ENCODE results near the gene NELFA.

NELFA gene

DNA sequence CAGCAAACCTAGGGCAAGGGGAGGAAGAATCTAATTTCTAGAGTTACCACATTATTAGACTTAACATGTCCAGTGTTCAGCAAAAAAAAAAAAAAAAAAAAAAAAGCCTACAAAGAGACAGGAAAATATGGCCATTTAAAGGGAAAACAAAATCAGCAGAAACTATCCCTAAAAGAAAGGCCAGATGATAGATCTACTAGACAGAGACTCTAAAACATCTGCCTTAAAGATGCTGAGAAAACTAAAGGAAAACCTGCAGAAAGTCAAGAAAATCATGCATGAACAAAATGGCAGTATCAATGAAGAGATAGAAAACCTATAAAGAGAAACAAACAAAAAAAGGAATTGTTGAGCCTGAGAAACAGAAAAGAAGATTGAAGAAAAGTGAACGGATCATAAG, 43.8 kb downstream of the NELFA start:
- no peak for DNase-seq (ENCODE audit: low spot score)

DNA sequence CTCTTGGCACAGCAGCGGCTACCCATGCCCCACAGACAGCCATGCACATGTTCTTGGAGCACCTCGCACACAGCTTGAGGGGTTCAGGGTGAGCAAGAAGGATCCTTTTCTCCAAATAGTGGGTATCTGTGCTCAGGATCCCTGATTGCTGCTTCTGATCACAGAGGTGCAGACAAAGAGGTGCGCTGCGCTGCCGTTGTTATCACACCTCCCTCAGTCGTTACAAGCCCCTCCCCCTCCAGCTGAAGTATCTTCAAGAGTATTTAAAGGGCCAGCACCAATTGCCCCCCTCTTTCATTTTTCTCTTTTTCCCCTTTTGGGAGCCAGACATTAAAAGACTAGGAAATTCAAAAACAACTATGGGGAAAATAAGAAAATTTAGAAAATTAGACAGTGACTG, 44.3 kb downstream of the NELFA start:
- DNase-seq (ENCODE audit: low spot score): no peak

- DNase-seq (ENCODE audit: low spot score): no peak
These were observed 45.8 kb downstream of the NELFA start for GRCh38 chr4:1962980-1963379.

GRCh38 chr4:1961563-1961962, 47.2 kb downstream of the NELFA start:
- DNase-seq (ENCODE audit: low spot score): no peak

DNA sequence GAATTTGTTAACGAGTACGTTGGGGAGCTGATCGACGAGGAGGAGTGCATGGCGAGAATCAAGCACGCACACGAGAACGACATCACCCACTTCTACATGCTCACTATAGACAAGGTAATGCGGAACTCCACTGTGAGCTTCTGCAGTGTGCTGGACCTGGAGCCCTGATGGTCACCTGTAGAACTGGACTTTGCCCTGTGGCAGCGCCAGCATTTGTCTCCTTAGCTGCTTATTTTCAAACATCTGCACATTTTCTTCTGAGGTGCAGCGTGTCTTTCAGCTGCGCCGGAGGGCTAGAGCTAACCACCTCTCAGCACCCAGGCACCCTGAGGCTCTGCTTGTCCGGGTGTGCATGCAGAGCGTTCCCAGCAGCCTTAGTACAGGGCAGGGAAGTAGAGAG, 47.7 kb downstream of the NELFA start:
- no peak for DNase-seq (ENCODE audit: low spot score)

- no peak for DNase-seq (ENCODE audit: low spot score)
These were observed 48.5 kb downstream of the NELFA start for GRCh38 chr4:1960170-1960825.

DNA sequence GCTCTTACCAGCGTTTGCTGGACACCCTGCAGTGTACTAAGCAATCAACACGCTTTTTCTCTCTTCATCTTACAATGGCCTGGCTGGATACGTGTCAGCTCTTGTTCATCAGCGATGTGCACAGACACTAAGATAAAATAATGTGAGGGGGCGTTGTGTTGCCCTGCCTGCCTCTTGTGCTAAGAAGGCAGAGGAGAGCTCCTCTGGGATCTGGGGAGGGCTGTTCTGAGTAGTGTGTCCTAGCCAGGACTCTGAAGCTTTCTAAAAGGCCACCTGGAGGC, 49.7 kb downstream of the NELFA start:
- no peak for DNase-seq (ENCODE audit: low spot score)

GRCh38 chr4:1958276-1959103, 50.3 kb downstream of the NELFA start:
- no peak for DNase-seq (ENCODE audit: low spot score)

DNA sequence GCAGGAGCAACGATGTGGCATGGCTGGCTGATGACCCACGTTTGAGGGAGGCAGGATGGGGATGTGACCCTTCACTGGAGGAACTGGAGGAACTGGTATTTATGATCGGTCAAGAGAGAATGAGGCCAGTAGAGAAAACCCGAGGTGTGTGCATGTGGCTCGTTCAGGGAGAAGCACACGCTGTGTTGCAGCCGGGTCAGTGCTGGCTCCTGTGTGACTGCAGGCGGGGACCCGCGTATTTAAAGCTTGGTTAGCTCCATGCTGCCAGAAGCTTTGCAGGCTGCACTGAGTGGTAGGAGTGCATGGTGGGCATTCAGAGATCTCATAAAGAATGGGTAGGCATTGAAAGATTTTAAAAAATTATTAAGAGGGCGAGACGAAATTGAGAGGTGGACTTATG, 52.1 kb downstream of the NELFA start:
- DNase-seq (ENCODE audit: low spot score): no peak

DNA sequence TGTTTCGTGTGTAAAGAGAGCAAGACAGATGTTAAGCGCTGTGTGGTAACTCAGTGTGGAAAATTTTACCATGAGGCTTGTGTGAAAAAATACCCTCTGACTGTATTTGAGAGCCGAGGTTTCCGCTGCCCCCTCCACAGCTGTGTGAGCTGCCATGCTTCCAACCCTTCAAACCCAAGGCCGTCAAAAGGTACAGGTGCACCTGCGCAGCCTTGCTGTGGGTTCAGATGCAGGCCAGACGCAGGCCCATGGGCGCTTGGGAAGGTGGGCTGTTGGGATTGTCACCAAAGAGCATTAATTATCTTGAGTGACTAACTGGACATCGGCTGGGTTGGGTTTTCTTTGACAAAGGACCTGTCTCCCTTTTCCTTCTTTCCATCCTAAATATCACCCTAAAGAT, 55.4 kb downstream of the NELFA start:
- DNase-seq (ENCODE audit: low spot score): no peak

DNA sequence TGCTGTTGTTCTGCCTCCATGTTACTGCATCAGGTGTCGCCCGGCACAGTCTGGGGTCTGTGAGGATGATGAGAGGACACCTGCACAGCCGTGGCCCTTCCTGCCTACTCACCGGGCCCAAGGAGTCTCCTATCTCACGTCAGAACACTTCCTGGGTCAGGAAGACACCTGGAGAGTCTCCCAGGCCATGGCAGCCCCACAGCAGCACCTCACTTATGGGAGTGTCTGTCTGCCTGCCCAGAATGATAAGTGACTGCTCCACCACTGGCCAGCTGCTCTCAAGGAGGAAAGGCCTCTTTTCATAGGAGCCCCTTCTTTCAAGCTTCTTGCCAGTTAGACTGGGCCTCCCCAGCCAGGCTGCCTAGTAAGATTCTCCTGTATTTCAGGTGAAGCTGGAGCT, 56.1 kb downstream of the NELFA start:
- DNase-seq (ENCODE audit: low spot score): no peak

DNA sequence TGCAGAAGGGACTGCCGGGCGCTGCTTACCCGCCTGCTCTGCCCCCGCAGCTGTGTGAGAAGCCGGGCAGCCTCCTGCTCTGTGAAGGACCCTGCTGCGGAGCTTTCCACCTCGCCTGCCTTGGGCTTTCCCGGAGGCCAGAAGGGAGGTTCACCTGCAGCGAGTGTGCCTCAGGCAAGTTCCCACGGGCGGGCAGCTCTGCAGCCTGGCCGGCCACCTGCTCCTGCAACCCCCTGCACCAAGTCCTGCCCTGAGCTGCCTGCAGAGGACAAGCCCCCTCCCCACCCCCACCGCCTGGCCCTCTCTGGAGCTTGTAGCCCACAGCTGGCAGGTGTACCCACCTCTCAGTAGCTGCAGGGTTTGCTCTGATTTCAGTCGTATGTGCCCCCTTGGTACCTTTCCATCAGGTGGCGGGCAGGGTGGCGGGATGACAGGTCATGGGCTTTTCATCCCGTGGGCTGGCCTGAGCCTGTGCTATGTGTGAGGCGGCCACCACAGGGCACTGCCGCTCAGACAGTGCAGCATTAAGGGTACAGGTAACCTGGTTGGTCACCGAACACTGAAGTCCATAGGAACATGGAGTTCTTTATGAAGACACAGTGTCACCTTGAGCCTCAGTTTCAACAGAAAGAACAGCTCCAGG, 56.6 kb downstream of the NELFA start:
- no peak for DNase-seq (ENCODE audit: low spot score)

GRCh38 chr4:1950369-1950768, 58.4 kb downstream of the NELFA start:
- DNase-seq (ENCODE audit: low spot score): no peak

DNA sequence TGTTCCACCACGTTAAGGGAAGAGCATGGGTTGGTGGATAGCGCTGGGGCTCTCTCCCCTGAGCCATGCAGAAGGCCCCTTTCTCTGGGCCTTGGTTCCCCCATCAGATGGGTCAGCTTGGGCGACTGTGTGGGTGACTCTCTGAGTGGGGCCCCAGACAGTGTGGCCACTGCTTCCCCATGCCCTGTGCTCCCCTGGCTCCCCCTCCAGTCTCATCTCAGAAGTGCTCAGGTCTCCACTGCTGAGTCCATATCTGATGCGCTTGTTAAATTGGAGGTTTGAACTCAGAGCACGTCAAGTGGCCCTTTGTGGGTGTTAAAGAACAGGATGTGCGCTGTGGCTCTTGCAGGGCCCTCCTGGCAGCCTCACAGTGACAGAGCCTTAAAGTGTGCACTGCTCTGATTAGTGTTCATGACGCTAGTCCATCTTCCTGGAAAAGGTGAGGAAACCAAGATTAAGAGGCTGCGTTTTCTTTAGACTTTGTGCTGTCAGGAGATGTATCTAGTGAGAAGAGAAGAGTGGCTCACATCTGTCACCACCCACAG, 59.8 kb downstream of the NELFA start:
- DNase-seq (ENCODE audit: low spot score): no peak

- DNase-seq (ENCODE audit: low spot score): no peak
These were observed 60.5 kb downstream of the NELFA start for GRCh38 chr4:1948232-1948631.

- no peak for DNase-seq (ENCODE audit: low spot score)
These were observed 62.9 kb downstream of the NELFA start for GRCh38 chr4:1945912-1946311.

DNA sequence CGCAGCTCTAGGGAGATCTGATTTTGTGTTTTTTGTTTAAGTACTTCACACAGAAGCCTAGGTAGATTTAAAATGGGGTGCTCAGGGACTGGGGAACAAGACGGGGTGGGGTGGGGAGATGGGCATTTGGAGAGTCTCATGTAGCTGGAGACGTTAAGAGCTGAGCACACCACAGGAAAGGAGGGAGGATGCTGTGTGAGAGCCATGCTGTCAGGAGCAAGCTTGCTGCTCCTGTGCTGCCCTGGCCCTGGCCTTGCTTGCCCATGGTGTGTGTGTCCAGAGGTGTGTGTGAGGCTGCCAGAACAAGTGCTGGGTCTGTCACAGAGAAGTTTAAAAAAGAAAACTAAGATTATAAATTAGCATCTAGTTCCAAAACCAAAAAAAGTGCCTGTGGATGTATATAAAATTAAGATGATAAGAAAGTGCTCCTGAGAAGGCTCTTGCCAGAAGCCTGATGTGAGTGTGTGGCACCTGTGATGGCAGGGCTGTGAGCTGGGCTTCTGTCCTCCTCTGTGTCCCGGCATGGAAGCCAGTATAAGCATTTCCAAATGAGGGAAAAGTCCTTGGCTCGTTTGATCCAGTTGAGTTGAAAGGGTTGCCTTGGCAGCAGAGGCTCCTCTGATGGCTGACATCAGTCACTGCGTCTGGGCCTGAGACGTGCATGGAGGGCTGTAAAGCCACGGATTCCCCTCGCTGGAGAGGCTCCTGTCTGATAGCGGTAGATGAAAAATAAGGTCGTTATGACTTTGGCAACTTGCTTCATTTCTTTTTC, 63.5 kb downstream of the NELFA start:
- DNase-seq (ENCODE audit: low spot score): no peak

DNA sequence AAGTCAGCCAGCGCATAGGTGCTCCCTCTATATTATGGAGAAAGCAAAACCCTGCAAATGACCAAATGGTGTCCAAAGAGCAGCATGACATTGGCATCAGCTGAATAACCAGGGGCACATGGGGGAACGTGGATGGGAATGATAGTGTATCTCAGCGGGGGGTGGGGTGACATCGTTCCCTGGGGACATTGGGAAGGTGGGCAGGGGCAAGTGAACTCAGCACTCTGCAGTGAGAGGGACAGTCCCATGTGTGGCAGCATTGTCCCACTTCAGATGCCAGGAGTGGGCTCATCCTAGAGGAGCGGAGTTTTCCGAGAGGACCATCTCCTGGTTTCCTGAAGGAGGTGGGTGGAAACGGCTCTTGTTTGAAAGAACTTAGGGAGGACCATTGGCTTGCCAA, 64.8 kb downstream of the NELFA start:
- DNase-seq (ENCODE audit: low spot score): no peak

DNA sequence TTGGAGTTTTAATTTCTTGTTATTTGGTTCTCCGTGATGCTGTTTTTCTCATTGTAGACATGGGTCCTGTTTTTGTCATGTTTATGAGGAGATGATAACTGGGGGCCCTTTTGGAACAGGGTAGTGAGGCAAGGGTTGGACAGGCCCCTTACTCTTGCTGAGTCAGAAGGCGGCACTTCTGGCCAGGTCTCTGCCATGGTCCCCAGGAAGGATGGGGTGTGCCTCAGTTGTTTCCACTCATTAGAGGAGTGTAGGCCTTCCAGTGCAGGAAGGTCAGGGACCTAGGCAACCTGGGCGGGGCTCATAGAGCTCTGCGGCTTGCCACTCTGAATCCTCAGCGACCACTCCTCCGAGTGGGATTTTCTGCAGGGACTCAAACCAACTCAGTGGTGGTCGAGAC, 68.2 kb downstream of the NELFA start:
- no peak for DNase-seq (ENCODE audit: low spot score)

DNA sequence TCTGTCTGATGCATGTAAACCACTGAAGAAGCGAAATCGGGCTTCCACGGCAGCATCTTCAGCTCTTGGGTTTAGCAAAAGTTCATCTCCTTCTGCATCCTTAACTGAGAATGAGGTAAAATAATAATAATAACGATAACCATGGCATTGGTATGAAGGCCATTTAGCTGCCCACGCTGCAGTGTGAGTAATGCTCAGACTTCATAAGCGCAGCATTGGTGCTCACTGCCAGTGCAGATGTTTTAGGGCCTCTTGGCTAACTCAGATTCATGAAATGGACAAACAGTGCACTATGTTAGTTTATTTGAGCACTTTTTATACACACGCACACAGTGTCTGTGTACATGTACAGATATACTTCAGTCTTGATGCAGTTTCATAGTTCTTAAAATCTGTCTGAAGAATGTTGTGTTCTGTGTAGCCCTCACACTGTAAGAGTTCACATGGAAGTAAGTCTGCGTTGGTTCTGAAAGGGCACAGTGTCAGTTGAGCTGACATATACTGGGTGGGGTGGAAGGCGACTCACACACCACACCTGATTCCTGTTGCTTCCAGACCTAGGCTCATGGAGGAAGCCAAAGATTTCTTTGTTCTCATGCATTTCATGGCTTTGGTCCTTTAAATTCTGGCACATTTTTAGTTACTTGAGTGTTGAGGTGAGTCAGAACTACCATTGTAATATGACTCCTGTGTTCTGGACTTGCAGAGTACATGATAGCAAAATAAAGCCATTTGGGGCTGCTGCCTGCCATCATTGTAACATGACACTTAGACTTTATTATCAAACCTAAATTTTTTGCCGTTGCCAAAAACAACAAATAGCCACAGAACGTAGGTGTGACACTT, 68.9 kb downstream of the NELFA start:
- DNase-seq (ENCODE audit: low spot score): no peak

GRCh38 chr4:1938027-1938426, 70.7 kb downstream of the NELFA start:
- DNase-seq (ENCODE audit: low spot score): no peak

DNA sequence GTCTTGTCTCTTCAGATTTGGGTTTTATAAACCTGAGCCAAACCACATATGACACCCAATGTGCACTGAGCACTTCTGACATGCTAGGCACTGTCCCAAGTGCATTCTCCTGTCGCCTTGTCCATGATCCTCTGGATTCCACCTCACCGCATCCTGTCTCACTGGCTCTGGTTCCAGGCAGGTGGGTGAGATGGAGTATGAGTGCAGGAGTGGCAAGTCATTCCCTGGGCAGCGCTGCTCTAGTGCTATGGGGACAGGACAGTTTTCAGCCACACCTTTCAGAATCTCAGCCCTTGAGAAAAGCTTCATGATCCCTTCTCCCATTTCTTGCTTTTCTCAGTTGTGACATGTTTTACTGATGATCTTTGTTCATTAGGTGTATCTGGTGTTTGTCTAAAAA, 71.2 kb downstream of the NELFA start:
- no peak for DNase-seq (ENCODE audit: low spot score)
